NCI-H2196 (cell line): ENCODE measurements around the gene NPHP4.
"Not testable (repeated sequence)": the region's sequence is repeated elsewhere in the genome, so short reads cannot be mapped to it uniquely, and the experiment has no call there.

Source experiments
- DNase-seq: peaks from one replicate; lab custom pipeline; 2025; ENCODE audit not compliant: unreplicated experiment; lab: John Stamatoyannopoulos, UW

Gene NPHP4

GRCh38 chr1:5860277-5860676 is 131.9 kb downstream of the NPHP4 start:
- DNase-seq, result no peak

GRCh38 chr1:5859766-5860165 is 132.5 kb downstream of the NPHP4 start:
- DNase-seq, result no peak

- no peak for DNase-seq
Observed at GRCh38 chr1:5858844-5859407, 133.3 kb downstream of the NPHP4 start.

GRCh38 chr1:5858246-5858645 is 134.0 kb downstream of the NPHP4 start:
- DNase-seq, result no peak

GRCh38 chr1:5857508-5858090 is 134.6 kb downstream of the NPHP4 start:
- DNase-seq, result no peak

- no peak for DNase-seq
Observed at GRCh38 chr1:5857011-5857410, 135.2 kb downstream of the NPHP4 start.

GRCh38 chr1:5856246-5856815 is 135.9 kb downstream of the NPHP4 start:
- no peak for DNase-seq

- no peak for DNase-seq
Observed at GRCh38 chr1:5855196-5855897, 136.9 kb downstream of the NPHP4 start.

- DNase-seq, result no peak
Observed at GRCh38 chr1:5854754-5855153, 137.5 kb downstream of the NPHP4 start.

- not testable (repeated sequence) for DNase-seq
Observed at GRCh38 chr1:5853858-5854257, 138.4 kb downstream of the NPHP4 start.

GRCh38 chr1:5850503-5850902 is 141.7 kb downstream of the NPHP4 start:
- no peak for DNase-seq

- DNase-seq, result no peak
Observed at GRCh38 chr1:5849550-5849949, 142.7 kb downstream of the NPHP4 start.

- no peak for DNase-seq
Observed at GRCh38 chr1:5847013-5847659, 145.1 kb downstream of the NPHP4 start.

- DNase-seq, result no peak
Observed at GRCh38 chr1:5845376-5845775, 146.8 kb downstream of the NPHP4 start.

- no peak for DNase-seq
Observed at GRCh38 chr1:5844442-5844841, 147.8 kb downstream of the NPHP4 start.

- DNase-seq, result no peak
Observed at GRCh38 chr1:5843521-5844096, 148.6 kb downstream of the NPHP4 start.

- no peak for DNase-seq
Observed at GRCh38 chr1:5842679-5843078, 149.5 kb downstream of the NPHP4 start.

- no peak for DNase-seq
Observed at GRCh38 chr1:5840551-5841001, 151.6 kb downstream of the NPHP4 start.

GRCh38 chr1:5839881-5840550 is 152.2 kb downstream of the NPHP4 start:
- no peak for DNase-seq

- DNase-seq, result no peak
Observed at GRCh38 chr1:5839161-5839880, 152.9 kb downstream of the NPHP4 start.
